SK-MEL-5 (cell line): Measurements from ENCODE around the gene PADI6. TPM values are rescaled to one million over a fixed set of nuclear protein-coding genes. Genes with fewer than 3 reads are reported as not detected.
A peak's percentile ranks its signal among the peaks of the same experiment; 100 is the strongest.

Experiments
- DNase-seq: peaks from one replicate; pipeline ENCODE4 v3.0.0-alpha.2; 2016; ENCODE audit warnings: low read depth, low spot score
- in situ Hi-C: cut with HindIII; loops from 2 replicates; pipeline ENCODE4 v1.10.0; 2016; ENCODE audit warnings: low sequenced_read_pairs, high pct_unique_total_duplicates, low pct_unique_long_range_greater_than_20kb
- total RNA-seq: library from RNA; depleted of rRNA; stranded (reverse); fragments of >200 nt; shearing (Covaris generic); gene quantifications from 2 replicates; pipeline ENCODE4 v1.2.3, GENCODE V29; 2014

The PADI6 gene
- total RNA-seq, 1 experiment from 2014 or later, result not detected

DNA sequence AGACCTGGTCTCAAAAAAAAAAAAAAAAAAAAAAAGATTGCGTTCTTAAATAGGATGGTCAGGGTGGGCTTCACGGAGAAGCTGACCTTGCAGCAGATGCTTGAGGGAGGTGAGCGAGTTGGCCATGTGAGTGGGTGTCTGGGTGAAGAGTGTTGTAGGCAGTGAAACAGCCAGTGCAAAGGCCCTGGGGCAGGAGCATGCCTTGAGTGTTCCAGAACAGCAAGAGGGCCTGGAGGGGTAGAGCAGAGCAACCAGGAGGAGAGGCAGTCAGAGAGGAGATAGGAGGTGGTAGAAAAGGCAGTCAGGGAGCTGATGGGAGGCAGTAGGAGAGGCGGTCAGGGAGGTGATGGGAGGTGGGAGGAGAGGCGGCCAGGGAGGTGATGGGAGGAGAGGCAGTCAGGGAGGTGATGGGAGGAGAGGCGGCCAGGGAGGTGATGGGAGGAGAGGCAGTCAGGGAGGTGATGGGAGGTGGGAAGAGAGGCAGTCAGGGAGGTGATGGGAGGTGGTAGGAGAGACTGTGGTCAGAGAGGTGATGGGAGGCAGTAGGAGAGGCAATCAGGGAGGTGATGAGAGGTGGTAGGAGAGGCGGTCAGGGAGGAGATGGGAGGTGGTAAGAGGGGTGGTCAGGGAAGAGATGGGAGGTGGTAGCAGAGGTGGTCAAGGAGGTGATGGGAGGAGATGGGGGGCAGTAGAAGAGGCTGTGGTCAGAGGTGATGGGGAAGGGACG is 20.2 kb upstream of the PADI6 start:
- no peak for DNase-seq
- in situ Hi-C loops, result no loop called here

DNA sequence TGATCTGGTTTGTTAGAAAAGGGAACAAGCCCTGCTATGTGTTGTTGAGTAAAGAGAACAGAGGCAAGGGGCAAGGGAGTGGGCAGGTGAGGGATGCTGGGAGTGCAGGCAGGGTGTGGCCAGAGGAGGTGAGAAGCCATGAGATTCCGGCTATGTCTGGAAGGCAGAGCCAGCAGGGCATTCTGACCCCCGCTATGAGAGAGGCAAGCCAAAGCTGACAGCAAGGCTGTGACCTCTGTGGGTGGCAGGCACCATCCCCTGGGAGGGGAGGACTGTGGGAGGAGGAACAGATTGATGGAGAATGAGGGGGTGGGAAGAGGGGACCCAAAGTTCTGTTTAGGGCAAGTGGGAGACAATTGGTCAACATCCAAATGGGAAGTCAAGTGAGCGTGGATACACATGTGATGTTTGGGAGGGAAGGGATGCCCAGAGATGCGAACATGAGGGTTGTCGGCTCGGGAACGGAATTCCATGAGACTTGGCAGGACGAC is 19.5 kb upstream of the PADI6 start:
- in situ Hi-C loops, result no loop called here
- no peak for DNase-seq

DNA sequence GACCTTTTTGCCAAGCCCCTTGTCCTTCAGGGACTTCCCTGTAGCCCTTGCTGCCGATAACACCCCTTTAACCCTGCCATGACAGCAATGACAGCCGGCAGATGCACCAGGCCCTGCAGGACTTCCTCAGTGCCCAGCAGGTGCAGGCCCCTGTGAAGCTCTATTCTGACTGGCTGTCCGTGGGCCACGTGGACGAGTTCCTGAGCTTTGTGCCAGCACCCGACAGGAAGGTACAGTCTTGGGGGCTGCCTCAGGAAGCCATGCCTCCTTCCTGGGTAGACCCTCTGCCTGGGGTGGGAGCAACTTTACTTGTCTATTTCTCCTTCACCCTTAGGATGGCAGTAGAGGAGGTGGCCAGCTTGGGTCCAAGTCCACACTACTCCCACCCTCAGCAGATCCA is 16.1 kb upstream of the PADI6 start:
- no peak for DNase-seq
- in situ Hi-C loops, result no loop called here

DNA sequence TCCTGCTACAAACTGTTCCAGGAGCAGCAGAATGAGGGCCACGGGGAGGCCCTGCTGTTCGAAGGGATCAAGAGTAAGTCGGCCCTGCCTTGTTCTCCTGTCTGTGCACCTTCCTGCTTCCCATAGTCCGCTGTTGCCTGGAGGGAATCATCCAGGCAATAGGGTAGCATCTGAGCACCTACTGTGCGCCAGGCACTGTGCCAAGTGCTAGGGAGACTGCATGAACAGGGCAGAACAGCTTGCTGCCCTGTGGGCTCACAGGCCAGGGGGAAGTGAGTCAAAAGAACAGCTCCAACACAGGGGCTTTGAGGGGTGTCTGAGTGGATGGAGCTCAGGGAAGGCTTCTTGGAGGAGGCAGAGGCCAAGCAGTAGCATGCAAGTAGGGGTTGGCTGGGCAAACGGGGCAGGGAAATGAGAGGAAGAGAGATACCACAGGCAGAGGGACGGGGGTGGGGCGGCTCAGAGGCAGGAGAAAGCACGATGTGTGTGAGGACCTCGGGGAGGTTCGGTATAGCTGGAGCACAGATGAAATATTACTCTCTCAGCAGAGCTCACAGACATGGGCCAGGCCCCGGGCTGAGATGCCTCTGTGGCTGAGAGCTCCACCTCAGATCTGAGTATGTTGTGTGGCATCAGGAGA is 15.5 kb upstream of the PADI6 start:
- in situ Hi-C loops, result no loop called here
- DNase-seq, result no peak

DNA sequence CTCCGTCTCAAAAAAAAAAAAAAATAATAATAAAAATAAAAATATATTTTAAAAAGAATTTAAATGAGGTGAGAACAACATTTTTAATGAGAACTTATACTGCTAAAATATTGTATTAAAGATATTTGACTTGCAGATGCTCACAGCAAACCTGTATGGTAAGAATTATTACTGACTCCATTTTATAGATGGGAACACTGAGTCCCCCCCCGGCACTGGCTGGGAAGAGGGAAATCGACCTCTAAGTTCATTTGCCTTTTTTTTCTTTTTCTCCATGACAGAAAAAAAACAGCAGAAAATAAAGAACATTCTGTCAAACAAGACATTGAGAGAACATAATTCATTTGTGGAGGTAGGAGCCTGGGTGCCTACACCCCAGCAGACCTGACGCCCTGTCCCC is 13.4 kb upstream of the PADI6 start:
- in situ Hi-C loops, result no loop called here
- DNase-seq, result no peak

DNA sequence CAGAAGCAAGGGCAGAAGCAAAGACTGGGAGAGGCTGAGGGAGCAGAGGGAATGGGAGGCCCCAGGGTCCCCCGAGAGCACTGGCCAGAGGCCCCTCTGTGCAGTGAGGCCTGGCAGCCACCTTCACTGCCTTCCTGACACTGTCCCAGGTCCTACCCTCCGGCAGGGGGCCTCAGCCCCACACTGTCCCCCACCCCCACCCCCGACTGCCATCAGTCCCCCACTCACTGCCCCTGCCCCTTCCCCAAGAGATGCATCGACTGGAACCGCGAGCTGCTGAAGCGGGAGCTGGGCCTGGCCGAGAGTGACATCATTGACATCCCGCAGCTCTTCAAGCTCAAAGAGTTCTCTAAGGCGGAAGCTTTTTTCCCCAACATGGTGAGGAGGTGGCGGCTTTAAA is 13.0 kb upstream of the PADI6 start:
- in situ Hi-C loops, result no loop called here

DNA sequence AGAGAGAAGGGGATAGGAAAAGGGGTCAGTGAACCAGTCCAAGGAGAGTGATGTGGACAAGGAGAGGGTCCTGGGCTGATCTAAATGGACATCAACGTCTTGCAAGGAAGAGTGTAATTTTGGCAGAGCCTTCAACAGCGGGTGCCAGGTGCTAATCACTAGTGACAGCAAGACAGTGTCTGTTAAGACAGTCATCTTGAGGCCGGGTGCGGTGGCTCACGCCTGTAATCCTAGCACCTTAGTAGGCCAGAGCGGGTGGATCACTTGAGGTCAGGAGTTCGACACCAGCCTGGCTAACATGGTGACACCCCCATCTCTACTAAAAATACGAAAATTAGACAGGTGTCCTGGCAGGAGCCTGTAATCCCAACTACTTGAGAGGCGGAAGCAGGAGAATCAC is 12.2 kb upstream of the PADI6 start:
- in situ Hi-C loops, result no loop called here
- DNase-seq, result no peak

More for the DNA sequence above, 13.0 kb upstream of the PADI6 start:
- no peak for DNase-seq

DNA sequence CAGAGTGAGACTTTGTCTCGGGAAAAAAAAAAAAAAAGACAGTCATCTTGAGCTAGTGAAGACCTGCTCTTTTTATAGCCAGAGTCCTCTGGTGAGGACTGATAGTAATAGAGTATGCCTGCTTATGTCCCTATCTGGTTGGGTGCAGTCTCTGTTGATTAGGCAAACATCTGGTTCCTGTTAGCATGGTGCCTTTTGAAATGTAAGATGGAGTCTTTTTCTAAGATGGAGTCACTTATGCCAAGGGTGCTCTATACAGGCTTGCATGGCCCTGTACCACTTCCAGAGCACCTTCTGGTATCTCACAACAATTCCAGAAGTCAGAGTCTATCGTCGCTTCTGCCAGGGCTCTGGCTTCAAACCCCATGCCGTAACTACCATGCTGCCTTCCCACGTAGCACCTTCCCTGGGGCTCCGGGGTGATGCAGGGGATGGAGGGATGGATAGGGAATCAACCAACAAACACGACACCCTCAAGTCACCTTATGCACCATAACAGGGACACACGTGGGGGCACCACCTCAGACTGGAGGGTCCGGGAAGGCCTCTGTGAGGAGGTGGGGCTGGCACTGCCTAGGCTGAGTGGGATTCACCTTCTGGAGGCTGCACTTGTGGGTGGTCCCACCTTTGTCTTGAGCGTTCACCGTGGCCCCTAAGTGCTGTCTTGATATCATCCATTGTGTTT is 11.6 kb upstream of the PADI6 start:
- DNase-seq, result no peak

DNA sequence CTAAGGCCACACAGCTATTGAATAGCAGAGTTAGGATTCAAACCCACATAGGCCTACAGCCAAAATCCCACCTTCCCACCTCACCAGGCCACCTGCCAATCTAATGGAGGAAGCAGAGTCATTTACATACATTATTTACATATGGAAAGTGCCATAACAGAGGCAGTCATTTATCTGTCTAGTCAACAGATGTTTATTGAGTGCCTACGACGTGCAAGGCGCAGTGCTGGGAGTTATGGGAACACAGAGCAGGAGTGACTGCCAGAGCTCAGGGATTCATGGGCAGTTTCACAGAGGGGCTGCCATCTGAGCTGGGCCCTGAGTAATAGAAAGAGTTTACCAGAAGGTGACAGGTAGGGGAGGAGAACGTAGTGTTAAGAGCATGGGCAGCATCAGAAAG is 10.3 kb upstream of the PADI6 start:
- in situ Hi-C loops, result no loop called here
- DNase-seq, result no peak

More for the DNA sequence above, 11.6 kb upstream of the PADI6 start:
- in situ Hi-C loops, result no loop called here

DNA sequence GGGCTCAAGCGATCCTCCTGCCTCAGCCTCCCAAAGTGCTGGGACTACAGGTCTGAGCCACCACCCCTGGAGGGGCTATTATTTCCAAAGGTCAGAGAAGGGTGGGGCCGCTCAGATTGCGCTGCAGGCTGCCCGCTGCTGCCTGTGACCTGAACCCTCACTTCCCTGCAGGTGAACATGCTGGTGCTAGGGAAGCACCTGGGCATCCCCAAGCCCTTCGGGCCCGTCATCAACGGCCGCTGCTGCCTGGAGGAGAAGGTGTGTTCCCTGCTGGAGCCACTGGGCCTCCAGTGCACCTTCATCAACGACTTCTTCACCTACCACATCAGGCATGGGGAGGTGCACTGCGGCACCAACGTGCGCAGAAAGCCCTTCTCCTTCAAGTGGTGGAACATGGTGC is 8.6 kb upstream of the PADI6 start:
- no peak for DNase-seq
- in situ Hi-C loops, result no loop called here

DNA sequence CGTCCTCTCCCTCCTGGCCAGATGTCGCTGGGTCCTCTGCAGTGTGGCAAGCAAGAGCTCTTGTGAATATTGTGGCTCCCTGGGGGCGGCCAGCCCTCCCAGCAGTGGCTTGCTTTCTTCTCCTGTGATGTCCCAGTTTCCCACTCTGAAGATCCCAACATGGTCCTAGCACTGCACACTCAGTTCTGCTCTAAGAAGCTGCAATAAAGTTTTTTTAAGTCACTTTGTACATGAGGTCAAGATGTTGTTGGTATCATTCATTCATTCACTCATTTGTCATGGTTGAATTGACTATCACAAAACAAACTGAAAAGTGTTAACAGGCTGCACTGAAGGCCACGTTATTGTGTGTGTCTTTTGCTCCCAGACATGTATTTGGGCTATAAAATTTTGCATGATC is 8.2 kb upstream of the PADI6 start:
- DNase-seq, result no peak
- in situ Hi-C loops, result no loop called here

DNA sequence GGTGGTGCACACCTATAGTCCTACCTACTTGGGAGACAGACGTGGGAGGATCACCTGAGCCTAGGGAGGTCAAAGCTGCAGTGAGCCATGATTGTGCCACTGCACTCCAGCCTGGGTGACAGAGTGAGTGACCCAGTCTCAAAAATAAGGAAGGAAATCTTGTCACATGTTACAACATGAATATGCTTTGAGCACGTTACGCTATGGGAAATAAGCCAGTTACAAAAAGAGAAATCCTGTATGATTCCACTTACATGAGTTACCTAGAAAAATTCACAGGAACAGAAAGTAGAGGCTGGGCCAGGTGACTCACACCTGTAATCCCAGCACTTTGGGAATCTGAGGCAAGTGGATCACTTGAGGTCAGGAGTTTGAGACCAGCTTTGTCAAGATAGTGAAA is 6.7 kb upstream of the PADI6 start:
- DNase-seq, result no peak
- in situ Hi-C loops, result no loop called here

DNA sequence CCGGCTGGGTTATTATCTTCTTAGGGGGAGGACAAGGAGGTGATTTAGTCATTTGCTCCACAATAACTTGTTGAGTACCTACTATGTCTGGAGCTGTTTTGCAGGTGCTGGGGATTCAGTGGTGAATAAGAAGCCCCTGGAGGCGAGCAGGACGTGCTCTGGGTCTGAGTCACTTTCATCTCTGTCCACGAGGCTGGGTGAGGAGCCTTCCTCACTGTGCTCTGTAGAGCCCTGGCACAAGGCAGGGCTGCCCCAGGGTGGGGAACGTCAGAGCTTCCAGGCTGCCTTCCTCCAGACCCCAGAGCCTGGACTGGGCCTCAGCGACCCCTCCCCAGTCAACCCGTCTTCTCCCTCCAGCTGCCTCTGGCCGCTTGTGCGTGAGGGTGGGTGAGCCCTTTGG is 2.5 kb upstream of the PADI6 start:
- DNase-seq, result no peak
- in situ Hi-C loops, result no loop called here

DNA sequence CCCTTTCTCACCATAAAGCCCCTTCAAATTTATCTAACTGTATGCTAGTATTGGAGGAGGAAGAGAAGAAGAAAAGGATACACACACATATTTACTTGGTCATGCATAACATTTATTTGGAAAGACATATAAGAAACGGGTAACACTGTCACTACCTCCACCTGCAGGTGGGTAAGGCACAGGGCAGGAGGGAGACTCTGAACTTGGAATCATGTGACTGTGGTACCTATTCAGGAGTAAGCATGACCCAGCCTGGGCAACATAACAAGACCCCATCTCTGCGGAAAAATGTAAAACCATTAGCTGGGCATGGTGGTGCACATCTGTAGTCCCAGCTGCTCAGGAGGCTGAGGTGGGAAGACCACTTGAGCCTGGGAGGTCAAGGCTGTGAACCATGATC is 1.4 kb upstream of the PADI6 start:
- in situ Hi-C loops, result no loop called here
- peak; percentile 14 for DNase-seq

DNA sequence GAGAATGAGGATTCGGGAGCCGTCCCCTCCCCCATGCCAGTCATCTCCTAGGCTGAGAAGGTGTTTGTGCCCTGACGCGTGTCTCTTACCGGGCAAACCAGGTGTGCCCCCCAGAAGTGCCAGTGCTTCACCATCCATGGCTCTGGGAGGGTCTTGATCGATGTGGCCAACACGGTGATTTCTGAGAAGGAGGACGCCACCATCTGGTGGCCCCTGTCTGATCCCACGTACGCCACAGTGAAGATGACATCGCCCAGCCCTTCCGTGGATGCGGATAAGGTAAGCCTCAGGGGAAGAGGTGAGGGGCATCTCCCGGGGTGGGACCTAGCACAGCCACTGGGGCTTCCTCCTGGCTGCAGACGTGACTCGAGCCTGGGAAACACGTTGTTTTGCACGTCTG is 959 bp downstream of the PADI6 start:
- in situ Hi-C loops, result no loop called here
- no peak for DNase-seq

DNA sequence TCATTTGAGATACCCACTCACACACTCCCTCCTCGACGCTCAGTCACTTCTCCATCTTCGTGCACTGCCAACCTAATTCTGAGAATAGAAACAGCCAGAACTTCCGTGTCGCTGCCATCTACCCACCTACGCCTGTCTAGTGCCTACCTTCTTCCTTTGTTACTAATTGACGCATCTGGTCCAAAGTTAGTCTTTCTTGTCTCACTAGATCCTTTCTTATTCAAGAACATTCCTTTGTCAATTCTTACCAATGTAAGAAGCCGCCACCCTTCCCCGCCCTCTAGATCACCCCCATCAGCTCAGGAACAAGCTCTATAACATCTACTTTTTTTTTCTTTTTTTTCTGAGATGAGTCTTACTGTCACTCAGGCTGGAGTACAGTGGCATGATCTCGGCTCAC is 3.7 kb downstream of the PADI6 start:
- in situ Hi-C loops, result no loop called here
- no peak for DNase-seq

DNA sequence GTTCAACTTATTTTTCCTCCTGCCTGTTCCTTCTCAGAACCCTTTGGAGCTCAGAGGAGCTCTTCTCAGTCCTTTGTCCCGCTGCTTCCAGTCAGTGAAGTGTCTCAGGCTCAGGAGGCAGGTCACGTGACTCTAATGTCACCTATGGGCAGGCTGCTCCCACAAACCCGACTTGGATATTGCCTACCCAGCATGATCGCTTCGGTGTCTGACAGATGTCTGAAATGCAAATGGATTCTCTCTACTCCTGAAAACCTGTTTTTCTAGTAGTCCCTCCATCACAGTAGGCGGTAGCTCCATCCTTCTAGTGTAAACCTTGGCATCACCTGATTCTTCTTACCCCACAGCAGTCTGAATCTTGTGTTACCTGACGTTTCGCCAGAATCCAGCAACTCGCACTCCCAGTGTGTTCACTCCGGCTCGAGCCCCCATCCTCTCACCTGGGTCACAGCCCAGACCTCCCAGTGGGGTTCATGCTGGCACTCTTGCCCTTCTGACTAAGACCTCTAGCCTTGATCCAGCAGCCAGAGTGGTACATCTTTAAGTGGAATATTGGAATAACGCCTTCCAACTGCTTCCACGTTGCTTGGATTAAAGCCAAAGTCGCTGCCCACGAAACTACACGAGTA is 5.4 kb downstream of the PADI6 start:
- in situ Hi-C loops, result no loop called here
- DNase-seq, result no peak

DNA sequence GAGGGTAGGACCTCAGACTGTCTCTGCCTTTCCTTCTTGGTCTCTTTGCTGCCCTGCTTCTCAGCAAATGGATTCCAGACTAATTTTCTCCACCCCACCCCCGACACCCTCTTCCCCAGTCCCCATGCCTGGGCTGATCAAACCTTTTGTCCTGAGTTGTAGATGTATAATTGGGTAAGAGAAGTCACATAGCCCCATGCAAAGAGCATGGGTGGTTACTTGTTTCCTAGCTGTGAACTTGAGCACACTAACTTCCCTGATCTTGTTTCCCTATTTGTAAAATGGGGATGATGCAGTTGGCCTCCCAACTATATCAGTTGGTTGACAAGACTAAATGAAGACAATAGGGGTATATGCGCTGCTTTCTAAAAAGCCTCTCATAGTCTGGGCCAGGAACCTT is 9.2 kb downstream of the PADI6 start:
- in situ Hi-C loops, result no loop called here
- DNase-seq, result no peak
